Measurements from ENCODE around the gene DBT.

DNA sequence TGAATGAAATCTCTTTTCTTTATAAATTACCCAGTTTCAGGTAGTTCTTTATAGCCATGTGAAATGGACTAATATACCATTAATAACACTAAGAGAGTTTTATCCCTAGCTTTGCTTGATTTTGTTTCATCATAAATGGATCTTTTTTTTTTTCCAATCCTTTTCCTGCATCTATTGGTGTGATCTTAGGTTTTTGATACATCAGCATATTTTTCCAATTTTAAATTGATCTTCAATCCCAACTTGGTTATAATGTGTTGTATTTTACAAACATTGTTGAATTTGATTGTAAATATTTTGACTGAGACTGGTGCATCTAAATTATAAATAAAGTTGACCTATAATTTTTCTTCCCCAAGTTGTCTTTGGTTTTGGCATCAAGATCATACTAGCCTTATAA, 12.1 kb upstream of the DBT start:
- TF ChIP-seq YY1 (IDR thresholded peaks at IDR 0.05; ENCODE audit: low read depth, low read length) (no peak), TAF1 (IDR thresholded peaks at IDR 0.05; ENCODE audit: low read depth, low read length) (no peak), SP2 (IDR thresholded peaks at IDR 0.05; ENCODE audit: low read length) (no peak), RNF2 (IDR thresholded peaks at IDR 0.05; ENCODE audit: borderline replicate concordance, low read depth, low read length, missing control alignments, poor library complexity, severe bottlenecking) (no peak), BACH1 (IDR thresholded peaks at IDR 0.05; ENCODE audit: low read length) (no peak)

Measured in H1 (cell line).